Naive thymus-derived CD4-positive, alpha-beta T cell (primary cell): ENCODE data around the gene DLG4. TPM values are rescaled to one million over a fixed set of nuclear protein-coding genes. Genes with fewer than 3 reads are reported as not detected.
"Not testable (repeated sequence)": the region's sequence is repeated elsewhere in the genome, so short reads cannot be mapped to it uniquely, and the experiment has no call there.

Experiments used
- ATAC-seq: fragments of 150-1000 bp; cut with Tn5 transposase; 2 replicates; pipeline ENCODE4 v1.10.0; 2021; ENCODE audit warnings: mild to moderate bottlenecking, moderate library complexity
- CTCF ChIA-PET: fragments of 350-600 bp; sonication (Branson Sonifier 250); formaldehyde crosslinking; loops from one replicate; lab custom pipeline; 2021; ENCODE audit warnings: antibody characterized with exemption; lab: Charles Lee
- POLR2A ChIA-PET: fragments of 350-600 bp; sonication (Branson Sonifier 250); formaldehyde crosslinking; loops from one replicate; lab custom pipeline; 2021; ENCODE audit warnings: antibody characterized with exemption, inconsistent platforms; lab: Charles Lee
- DNase-seq, 9 donors: peaks; one replicate each; pipeline versions ENCODE4 v3.0.0 to v3.0.0-alpha.2; 2020 to 2022; ENCODE audit warnings: mixed read lengths in 1 of 9
- H3K27ac ChIP-seq: one replicate; pipeline ENCODE4 v1.7.0; 2013; ENCODE audit warnings: mild to moderate bottlenecking, low read depth, low read length, moderate library complexity
- H3K27me3 ChIP-seq, 2 donors: one replicate each; pipeline ENCODE4 v1.7.0; 2013; ENCODE audit warnings: low read length in 2 of 2, mild to moderate bottlenecking in 2 of 2, moderate library complexity in 2 of 2; ENCODE audit not compliant: control insufficient read depth in 2 of 2, insufficient read depth in 2 of 2
- H3K36me3 ChIP-seq, 3 experiments: 1 replicate in 2 of 3; 2 replicates in 1 of 3; pipeline ENCODE4 v1.7.0; 2013; ENCODE audit warnings: low read length in 3 of 3, mild to moderate bottlenecking in 3 of 3, moderate library complexity in 1 of 3; ENCODE audit not compliant: insufficient read depth in 3 of 3, control insufficient read depth in 2 of 3
- H3K4me1 ChIP-seq, 2 donors: one replicate each; pipeline ENCODE4 v1.7.0; 2013; ENCODE audit warnings: low read length in 2 of 2, mild to moderate bottlenecking in 2 of 2, moderate library complexity in 1 of 2; ENCODE audit not compliant: control insufficient read depth in 2 of 2, insufficient read depth in 2 of 2
- H3K4me3 ChIP-seq: 2 replicates; pipeline ENCODE4 v1.7.0; 2013; ENCODE audit warnings: mild to moderate bottlenecking, low read length
- H3K9me3 ChIP-seq, 3 experiments: 1 replicate in 2 of 3; 2 replicates in 1 of 3; pipeline ENCODE4 v1.7.0; 2013; ENCODE audit warnings: low read length in 3 of 3; ENCODE audit not compliant: control insufficient read depth in 2 of 3
- H3K27ac Mint-ChIP-seq, 9 donors: one replicate each; pipeline ENCODE4 v1.8.0; 2020 to 2022; ENCODE audit warnings: mixed read lengths in 9 of 9, mild to moderate bottlenecking in 8 of 9, moderate library complexity in 5 of 9, inconsistent platforms in 2 of 9
- H3K27me3 Mint-ChIP-seq, 5 donors: one replicate each; pipeline ENCODE4 v1.8.0; 2021 to 2022; ENCODE audit warnings: mixed read lengths in 5 of 5, mild to moderate bottlenecking in 1 of 5
- H3K36me3 Mint-ChIP-seq, 5 donors: one replicate each; pipeline ENCODE4 v1.8.0; 2020 to 2022; ENCODE audit warnings: mixed read lengths in 5 of 5, mild to moderate bottlenecking in 3 of 5, inconsistent platforms in 1 of 5
- H3K4me1 Mint-ChIP-seq, 7 donors: one replicate each; pipeline ENCODE4 v1.8.0; 2020 to 2022; ENCODE audit warnings: mixed read lengths in 7 of 7, mild to moderate bottlenecking in 3 of 7, inconsistent platforms in 1 of 7
- H3K4me3 Mint-ChIP-seq, 10 donors: one replicate each; pipeline ENCODE4 v1.8.0; 2020 to 2022; ENCODE audit warnings: mild to moderate bottlenecking in 10 of 10, mixed read lengths in 10 of 10, moderate library complexity in 6 of 10, inconsistent platforms in 2 of 10
- H3K9me3 Mint-ChIP-seq, 11 donors: one replicate each; pipeline ENCODE4 v1.8.0; 2020 to 2022; ENCODE audit warnings: mixed read lengths in 11 of 11, mild to moderate bottlenecking in 4 of 11, inconsistent platforms in 1 of 11, moderate library complexity in 1 of 11
- intact Hi-C, 2 donors: fragments of 100-400 bp; cut with micrococcal nuclease; formaldehyde crosslinking; loops; one replicate each; pipeline ENCODE4 v1.15.1; 2023
- polyA plus RNA-seq, 2 donors: library from polyadenylated mRNA; unstranded; fragments of 300-500 nt; fragmentation: Illumina TruSeq; gene quantifications; one replicate each; pipeline ENCODE4 v1.2.3, GENCODE V29; 2021
- total RNA-seq, 6 experiments: library from RNA in 5 of 6; stranded (reverse) in 5 of 6; gene quantifications; 1 replicate in 5 of 6; 2 replicates in 1 of 6; pipeline ENCODE4 v1.2.3 and lab custom pipeline; 2021 to 2026

Gene DLG4
- total and polyA plus RNA-seq, 7 experiments from 2014 or later: 0.26 to 25.4 (median 11.4) TPM

DNA sequence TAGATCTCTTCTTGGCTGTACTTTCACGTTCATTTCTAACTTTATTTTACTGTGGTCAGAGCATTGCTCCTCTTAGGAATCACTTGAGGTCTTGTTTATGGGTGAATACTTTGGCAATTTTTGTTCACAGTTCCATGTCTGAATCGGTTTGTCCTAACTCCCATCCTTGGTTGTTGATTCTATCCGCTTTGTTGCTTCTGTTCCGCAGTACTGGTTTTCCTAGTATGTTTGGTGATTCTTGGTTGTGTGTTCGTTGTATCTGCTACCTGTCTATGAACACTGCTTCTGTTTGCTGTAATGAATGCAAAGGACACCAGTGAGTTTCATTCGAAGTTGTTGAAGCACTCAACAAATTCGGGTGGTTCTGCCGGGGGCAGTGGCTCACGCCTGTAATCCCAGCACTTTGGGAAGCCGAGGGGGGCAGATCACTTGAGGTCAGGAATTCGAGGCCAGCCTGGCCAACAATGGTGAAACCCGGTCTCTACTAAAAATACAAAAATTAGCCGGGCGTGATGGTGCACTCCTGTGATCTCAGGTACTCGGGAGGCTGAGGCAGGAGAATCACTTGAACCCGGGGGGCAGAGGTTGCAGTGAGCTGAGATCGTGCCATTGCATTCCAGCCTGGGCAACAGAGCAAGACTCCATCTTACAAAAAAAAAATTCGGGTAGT, 47.0 kb downstream of the DLG4 start:
- H3K4me1 Mint-ChIP-seq, POLR2A ChIA-PET, H3K36me3 ChIP-seq, CTCF ChIA-PET, H3K36me3 Mint-ChIP-seq, H3K27ac ChIP-seq, H3K4me3 Mint-ChIP-seq, DNase-seq, ATAC-seq, H3K4me3 ChIP-seq, H3K9me3 ChIP-seq, intact Hi-C loops, H3K27me3 ChIP-seq: not testable (repeated sequence)
- Mint-ChIP-seq H3K9me3 (peaks cover 0 to 22% (median 10%) of the 10 kb centered on the region in 11 donors), H3K27me3 (peaks cover 0 to 11% (median 1%) of the 10 kb centered on the region in 5 donors), H3K27ac (peak overlapping the region in 2 of 9 donors; percentile 7 to 45)
- H3K4me1 ChIP-seq: peaks cover 8 to 17% of the 10 kb centered on the region in 2 donors

DNA sequence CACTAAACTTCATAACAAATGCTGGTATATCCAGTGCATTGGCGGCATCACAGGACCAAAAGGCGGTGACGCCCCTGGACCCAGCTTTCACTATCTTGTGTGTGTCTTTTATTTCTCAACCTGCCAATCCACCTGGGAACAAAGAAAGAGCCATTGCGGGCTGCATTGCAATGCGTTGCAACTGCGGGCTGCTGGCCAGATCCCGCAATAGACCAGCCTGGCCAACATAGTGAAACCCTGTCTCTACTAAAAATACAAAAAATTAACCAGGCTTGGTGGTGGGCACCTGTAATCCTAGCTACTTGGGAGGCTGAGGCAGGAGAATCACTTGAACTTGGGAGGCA, 50.1 kb downstream of the DLG4 start:
- H3K27ac ChIP-seq, H3K4me1 Mint-ChIP-seq, H3K36me3 Mint-ChIP-seq, H3K27me3 ChIP-seq, CTCF ChIA-PET, POLR2A ChIA-PET, H3K36me3 ChIP-seq, H3K27ac Mint-ChIP-seq, H3K4me1 ChIP-seq, intact Hi-C loops, H3K4me3 ChIP-seq, ATAC-seq, H3K4me3 Mint-ChIP-seq, DNase-seq, H3K9me3 ChIP-seq: not testable (repeated sequence)
- Mint-ChIP-seq H3K9me3 (peaks cover 0 to 22% (median 10%) of the 10 kb centered on the region in 11 donors), H3K27me3 (peaks cover 0 to 10% (median 0%) of the 10 kb centered on the region in 5 donors)

DNA sequence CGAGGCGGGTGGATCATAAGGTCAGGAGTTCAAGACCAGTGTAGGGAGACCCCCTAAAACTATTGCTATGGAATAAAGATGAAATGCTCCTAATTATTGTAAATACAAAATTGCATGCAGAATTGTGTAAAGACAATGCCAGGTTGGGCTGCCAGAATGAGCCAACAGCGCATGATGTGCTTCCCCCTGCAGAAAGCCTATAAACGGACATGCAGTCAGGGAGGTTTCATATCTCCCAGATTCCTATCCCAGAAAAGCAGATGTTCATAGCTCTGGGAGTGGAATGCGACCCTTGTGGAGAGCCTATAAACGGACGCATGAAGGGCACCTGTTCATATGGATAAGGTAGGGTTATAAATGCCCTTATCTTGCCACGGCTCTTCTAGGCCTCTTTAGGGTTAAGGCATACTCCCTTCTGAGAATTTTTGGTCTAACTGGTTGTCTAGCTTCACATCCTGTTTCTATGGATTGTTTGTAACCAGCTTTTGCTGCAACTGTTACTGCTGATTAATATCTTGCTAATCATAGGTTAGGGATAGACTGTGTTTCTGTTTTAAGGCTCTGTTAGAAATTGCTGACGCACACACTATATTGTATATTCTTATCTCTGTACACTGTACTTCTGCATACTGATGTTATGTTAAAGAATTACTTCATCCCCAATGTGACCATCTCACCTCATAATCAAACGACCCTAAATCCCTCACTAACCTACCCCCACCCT, 50.6 kb downstream of the DLG4 start:
- intact Hi-C loops, POLR2A ChIA-PET, H3K36me3 Mint-ChIP-seq, H3K27ac Mint-ChIP-seq, DNase-seq, H3K4me1 ChIP-seq, H3K4me3 ChIP-seq, ATAC-seq, H3K27ac ChIP-seq, CTCF ChIA-PET, H3K4me1 Mint-ChIP-seq, H3K9me3 ChIP-seq, H3K36me3 ChIP-seq, H3K27me3 ChIP-seq, H3K4me3 Mint-ChIP-seq: not testable (repeated sequence)
- H3K27me3 Mint-ChIP-seq: peaks cover 0 to 10% (median 0%) of the 10 kb centered on the region in 5 donors
- peaks cover 0 to 22% (median 10%) of the 10 kb centered on the region in 11 donors for H3K9me3 Mint-ChIP-seq

DNA sequence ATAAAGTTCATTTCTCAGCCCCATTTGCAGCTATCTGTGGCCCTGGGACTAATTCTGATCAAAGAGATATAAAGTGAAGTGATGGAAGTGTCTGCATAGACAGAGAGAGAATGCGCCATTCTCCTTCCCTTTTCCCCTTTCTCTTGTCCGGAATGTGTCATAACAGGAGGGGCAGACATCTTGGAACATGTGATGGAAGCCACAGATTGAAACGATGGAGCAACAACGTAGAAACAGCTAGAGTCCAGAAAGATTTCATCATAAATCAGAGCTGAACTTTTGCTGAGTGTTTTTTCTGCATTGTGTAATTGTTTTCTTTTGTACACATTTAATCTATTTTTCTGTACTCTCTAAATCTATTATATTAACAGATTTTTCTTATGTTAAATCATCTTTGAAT, 51.8 kb downstream of the DLG4 start:
- Mint-ChIP-seq H3K4me3 (no peak overlapping the region), H3K36me3 (peaks cover 0 to 6% (median 0%) of the 10 kb centered on the region in 5 donors), H3K9me3 (peaks cover 0 to 22% (median 10%) of the 10 kb centered on the region in 11 donors), H3K27ac (no peak overlapping the region), H3K4me1 (peaks cover 0 to 5% (median 0%) of the 10 kb centered on the region in 7 donors), H3K27me3 (peaks cover 0 to 10% (median 0%) of the 10 kb centered on the region in 5 donors)
- Histone ChIP-seq H3K9me3 (no peaks in the 10 kb centered on the region), H3K4me3 (no peak overlapping the region), H3K36me3 (no peaks in the 10 kb centered on the region), H3K4me1 (no peaks in the 10 kb centered on the region), H3K27me3 (no peaks in the 10 kb centered on the region), H3K27ac (no peak overlapping the region)
- intact Hi-C loops: no loop called here
- DNase-seq (no peak), ATAC-seq (peak; percentile 66)
- ChIA-PET POLR2A (interaction anchor here (1.0 kb wide), 1 partner anchor 527 kb away, joined by 3 read pairs; the partner anchor contains the start of genes KIAA0753 and TXNDC17), CTCF (no interaction called here)

DNA sequence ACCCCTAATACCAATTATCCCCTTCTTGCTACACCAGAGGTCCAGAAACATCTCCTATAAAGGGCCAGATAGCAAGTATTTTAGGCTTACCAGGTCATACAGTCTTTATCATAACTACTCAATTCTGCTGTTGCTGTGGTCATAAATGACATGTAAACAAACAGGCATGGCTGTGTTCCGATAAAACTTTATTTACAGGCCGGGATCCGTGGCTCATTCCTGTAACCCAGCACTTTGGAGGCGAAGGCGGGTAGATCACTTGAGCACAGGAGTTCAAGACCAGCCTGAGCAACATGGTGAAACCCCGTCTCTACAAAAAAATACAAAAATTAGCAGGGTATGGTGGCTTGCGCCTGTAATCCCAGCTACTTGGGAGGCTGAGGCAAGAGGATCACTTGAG, 52.8 kb downstream of the DLG4 start:
- H3K4me1 Mint-ChIP-seq: peaks cover 0 to 5% (median 0%) of the 10 kb centered on the region in 7 donors
- H3K36me3 Mint-ChIP-seq: peaks cover 0 to 6% (median 0%) of the 10 kb centered on the region in 5 donors
- H3K9me3 Mint-ChIP-seq: peaks cover 0 to 22% (median 10%) of the 10 kb centered on the region in 11 donors
- Histone ChIP-seq H3K27me3 (no peaks in the 10 kb centered on the region), H3K27ac (no peak overlapping the region), H3K4me3 (no peak overlapping the region), H3K36me3 (no peaks in the 10 kb centered on the region), H3K9me3 (no peaks in the 10 kb centered on the region), H3K4me1 (no peaks in the 10 kb centered on the region)
- CTCF ChIA-PET: no interaction called here
- H3K27ac Mint-ChIP-seq: no peak overlapping the region
- POLR2A ChIA-PET: interaction anchor here (1.0 kb wide), 1 partner anchor 526 kb away, joined by 3 read pairs; the partner anchor contains the start of genes KIAA0753 and TXNDC17
- intact Hi-C loops: no loop called here
- ATAC-seq (no peak), DNase-seq (no peak)
- peaks cover 0 to 5% (median 0%) of the 10 kb centered on the region in 5 donors for H3K27me3 Mint-ChIP-seq
- H3K4me3 Mint-ChIP-seq: no peak overlapping the region

DNA sequence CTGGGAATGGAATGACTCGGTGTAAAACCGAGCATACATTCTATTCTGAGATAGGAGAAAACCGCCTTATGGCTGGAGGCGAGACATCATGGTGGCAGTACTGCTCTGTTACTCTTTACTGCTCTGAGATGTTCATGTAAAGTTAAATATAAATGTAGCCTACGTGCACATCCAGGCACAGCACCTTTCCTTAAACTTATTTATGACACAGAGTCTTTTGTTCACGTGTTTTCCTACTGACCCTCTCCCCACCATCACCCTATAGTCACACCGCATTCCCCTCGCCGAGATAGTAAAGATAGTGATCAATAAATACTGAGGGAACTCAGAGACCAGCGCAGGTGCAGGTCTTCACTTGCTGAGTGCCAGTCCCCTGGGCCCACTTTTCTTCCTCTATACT, 60.1 kb downstream of the DLG4 start:
- H3K4me1 ChIP-seq, H3K4me3 Mint-ChIP-seq, H3K27ac Mint-ChIP-seq, H3K27ac ChIP-seq, DNase-seq, H3K4me1 Mint-ChIP-seq, H3K36me3 ChIP-seq, H3K9me3 ChIP-seq, H3K36me3 Mint-ChIP-seq, CTCF ChIA-PET, H3K4me3 ChIP-seq, POLR2A ChIA-PET, ATAC-seq, intact Hi-C loops, H3K9me3 Mint-ChIP-seq, H3K27me3 ChIP-seq: not testable (repeated sequence)
- peaks cover 0 to 22% (median 11%) of the 10 kb centered on the region in 5 donors for H3K27me3 Mint-ChIP-seq
